ENCODE results near the gene SPIRE1.
"Not testable (repeated sequence)": the region's sequence is repeated elsewhere in the genome, so short reads cannot be mapped to it uniquely, and the experiment has no call there.

The SPIRE1 gene

GRCh38 chr18:12551943-12552878 is 105.7 kb downstream of the SPIRE1 start:
- DNase-seq, result not testable (repeated sequence)

DNA sequence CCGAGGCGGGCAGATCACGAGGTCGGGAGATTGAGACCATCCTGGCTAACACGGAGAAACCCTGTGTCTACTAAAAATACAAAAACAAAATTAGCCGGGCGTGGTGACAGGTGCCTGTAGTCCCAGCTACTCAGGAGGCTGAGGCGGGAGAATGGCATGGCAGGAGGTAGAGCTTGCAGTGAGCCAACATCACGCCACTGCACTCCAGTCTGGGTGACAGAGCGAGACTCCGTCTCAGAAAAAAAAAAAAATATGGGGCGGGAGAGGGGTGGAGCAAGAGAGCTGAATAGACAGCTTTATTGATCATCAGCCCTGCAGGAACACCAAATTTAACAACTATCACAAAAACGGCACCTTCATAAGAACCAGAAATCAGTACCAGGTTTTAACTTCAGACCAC is 106.4 kb downstream of the SPIRE1 start:
- not testable (repeated sequence) for DNase-seq

DNA sequence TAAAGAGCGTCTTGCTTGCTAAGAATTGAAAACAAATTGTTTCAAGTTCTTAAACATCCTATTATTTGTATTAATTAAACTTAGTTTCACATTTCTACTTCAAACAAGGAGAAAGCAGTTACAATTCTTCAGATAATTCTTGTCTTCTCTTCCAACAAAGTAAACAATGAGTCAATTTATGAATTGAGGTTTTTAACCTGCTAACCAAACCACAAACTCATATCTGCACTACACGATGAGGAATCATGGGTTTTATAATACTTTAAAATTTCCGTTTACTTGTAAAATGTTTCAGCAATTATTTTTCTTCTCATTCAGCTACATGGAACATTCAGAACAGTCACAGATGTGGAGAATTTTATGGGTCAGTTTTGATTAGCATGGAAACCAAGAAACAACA is 114.2 kb downstream of the SPIRE1 start:
- no peak for DNase-seq

DNA sequence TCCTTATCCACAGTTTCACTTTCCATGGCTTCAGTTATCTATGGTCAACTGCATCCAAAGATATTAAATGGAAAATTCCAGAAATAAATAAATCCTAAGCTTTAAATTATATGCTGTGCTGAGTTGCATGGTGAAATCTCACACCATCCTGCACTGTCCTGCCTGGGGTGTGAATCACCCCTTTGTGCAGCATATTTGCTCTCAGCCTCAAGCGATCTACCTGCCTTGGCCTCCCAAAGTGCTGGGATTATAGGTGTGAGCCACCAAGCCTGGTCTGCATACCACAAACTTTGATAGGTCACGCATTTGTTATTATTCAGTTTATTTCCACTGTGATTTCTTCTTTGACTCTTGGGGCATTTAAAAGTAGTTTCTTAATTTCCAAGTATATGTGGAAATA is 117.2 kb downstream of the SPIRE1 start:
- DNase-seq, result no peak

- not testable (repeated sequence) for DNase-seq
Measured at GRCh38 chr18:12539158-12539557, 118.7 kb downstream of the SPIRE1 start.

DNA sequence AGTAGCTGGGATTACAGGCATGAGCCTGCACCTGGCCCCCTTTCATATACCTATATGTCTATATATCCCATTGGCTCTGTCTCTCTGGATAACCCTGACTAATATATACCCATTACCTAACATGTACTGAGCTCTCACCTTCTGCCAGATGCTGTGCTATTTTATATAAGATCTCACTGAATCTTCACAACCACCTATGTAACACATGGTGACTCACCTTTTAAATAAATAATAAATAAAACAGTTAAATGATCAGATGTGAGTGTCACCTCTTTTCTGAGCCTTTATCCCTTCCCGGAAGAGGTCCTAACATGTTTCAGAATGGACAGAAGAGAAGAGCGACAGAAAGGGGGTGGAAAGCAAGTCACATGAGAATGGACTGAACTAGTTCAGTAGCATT is 123.1 kb downstream of the SPIRE1 start:
- no peak for DNase-seq

- DNase-seq, result no peak
Measured at GRCh38 chr18:12532661-12533060, 125.2 kb downstream of the SPIRE1 start.

DNA sequence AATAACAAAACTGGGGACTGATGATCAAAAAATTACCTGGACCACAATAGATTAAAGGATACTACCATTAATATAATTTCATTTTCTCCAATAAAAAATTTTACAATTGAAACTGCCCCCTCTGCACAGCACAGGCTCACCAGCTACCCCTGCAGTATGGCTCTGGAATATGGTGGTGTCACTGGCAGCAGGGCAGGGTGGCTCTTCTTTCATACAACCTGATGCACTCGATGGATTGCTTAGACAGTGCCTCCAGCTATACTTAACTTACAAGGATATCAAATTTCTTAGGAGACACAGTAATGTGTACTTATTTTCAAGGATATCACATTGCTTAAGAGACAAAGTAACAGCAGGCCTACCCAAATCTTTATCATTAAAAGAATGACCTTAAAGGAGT is 126.2 kb downstream of the SPIRE1 start:
- DNase-seq, result no peak

DNA sequence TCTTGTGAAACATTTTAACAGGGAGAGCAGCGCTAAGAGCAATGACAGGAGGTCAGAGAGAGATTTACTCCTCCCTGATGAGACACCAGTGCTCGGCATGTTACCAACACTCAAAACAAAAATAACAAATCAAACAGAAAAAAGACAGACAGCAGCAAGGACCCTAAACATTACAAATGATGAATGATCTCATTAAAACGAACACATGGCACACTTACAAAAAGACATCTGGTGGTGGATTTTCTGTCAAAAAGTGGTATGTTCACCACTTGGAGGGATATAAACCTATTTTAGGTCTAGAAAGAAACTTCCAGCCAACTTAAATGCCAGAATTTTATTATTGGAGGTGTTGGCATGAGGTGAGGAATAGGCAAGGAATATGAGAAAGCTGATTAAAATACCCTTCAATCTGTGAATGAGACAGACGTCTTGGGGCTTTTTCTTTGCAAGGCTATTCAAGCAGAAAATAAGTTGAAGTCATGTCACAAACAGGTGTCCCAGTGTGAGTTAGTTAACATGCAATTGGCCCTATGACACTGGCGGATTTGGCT is 137.4 kb downstream of the SPIRE1 start:
- no peak for DNase-seq

DNA sequence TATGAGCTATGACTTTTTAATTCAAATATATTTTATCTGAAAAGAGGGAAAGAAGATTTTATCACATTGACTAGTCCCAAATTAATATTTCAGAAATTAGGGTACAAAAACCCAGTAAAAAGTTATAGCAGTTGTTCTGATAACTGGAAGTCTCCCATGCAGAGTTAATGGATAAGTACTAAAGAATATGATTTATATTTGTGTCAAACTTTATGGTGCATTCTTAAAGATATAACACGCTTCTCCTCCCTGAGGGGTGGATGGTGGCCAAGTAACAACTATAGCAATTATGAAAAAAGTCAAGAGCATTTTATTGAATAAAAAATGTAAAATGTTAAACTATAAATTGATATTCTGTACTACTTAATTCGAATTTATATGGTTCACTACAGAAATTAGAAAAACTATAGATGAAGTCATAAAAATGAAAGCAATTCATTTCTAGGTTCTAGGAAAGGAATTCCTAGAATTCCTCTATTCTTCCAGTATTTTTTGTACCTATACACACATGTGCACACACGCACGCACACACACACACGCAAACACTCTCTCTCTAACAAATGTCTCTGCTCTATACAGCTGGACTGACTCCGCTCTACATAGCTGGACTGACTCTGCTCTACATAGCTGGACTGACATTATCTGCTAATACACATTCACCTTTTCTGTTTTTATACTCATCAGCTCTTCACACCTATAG is 138.9 kb downstream of the SPIRE1 start:
- no peak for DNase-seq

DNA sequence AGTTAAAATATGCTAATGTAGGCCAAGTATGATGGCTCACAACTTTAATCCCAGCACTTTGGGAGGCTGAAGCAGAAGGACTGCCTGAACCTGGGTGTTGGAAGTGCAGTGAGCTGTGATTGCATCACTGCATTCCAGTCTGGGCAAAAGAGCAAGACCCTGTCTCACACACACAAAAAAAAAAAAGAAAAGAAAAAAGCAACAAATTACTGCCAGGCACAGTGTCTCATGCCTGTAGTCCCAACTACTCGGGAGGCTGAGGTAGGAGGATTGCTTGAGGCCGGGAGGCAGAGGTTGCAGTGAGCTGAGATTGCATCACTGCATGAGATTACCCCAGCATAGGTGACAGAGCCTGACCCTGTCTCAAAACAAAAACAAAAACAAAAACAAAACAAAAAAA is 139.6 kb downstream of the SPIRE1 start:
- DNase-seq, result no peak

DNA sequence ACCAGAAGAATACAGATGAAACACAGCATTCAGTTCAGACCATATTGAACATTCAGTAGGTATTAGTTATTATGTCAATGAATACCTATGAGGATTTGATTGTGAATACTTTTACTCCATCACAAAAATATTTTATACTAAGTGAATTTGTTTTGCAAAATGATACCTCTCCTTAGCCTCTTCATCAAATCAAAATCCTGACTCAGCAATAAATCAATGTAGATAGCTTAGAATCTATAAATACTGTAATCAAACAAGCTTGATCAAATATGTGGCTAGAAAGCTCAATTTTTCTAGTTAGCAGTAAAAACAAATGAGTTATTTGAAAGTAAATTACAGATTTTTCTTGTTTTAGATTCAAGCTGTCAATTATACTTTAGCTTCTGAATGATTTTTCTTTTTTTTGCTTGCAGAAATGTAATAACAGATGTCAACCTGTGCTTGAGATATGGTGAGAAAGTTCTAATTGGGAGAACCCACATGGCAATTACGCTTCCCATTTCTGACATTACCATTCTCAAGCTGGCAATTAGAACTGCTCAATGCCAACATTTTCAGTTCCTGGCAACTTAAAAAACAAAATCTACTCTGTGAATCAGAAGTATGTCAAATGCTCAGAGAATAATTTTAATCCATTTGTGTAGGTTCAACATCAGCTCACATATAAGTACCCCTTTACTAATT is 140.6 kb downstream of the SPIRE1 start:
- DNase-seq, result no peak

- DNase-seq, result no peak
Measured at GRCh38 chr18:12516049-12516630, 141.8 kb downstream of the SPIRE1 start.

- no peak for DNase-seq
Measured at GRCh38 chr18:12515550-12515949, 142.4 kb downstream of the SPIRE1 start.

GRCh38 chr18:12507007-12507406 is 150.9 kb downstream of the SPIRE1 start:
- no peak for DNase-seq

- DNase-seq, result no peak
Measured at GRCh38 chr18:12500986-12501385, 156.9 kb downstream of the SPIRE1 start.

DNA sequence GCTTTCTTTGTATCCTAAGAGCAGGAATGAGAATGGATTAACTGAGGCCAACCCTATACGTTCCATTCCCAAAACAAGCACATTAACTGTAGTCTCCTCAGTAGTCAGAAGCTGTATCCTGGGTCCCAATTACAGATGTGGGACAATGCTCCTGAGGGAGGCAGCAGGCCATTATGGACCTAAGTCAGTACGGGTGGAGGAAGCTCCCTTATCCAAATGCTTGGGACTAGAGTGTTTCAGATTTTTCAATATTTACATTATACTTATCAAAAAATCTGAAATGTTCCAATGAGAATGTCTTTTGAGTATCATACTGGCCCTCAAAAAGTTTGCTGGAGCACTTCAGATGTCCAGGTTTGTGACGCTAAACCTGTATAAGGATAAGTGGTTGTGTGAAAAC is 160.1 kb downstream of the SPIRE1 start:
- DNase-seq, result no peak

DNA sequence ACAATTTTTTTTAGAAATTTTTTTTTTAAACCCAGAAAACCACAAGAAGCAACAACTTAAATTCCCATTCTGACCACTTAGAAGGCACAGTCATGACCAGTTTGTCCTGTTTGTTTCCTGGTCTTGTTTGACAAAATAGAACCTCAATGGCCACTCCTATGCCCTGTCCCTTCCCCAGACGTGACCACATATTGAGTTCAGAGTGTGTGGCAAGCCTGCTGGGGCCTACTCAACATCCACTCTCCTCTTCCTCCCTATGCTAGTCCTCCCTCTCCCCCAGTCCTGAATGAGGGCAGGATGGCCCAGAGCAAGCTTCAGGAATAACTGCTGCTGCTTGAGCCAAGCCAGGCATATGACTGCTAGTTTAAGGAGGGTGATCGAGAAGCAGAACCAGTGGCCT is 160.6 kb downstream of the SPIRE1 start:
- DNase-seq, result no peak

DNA sequence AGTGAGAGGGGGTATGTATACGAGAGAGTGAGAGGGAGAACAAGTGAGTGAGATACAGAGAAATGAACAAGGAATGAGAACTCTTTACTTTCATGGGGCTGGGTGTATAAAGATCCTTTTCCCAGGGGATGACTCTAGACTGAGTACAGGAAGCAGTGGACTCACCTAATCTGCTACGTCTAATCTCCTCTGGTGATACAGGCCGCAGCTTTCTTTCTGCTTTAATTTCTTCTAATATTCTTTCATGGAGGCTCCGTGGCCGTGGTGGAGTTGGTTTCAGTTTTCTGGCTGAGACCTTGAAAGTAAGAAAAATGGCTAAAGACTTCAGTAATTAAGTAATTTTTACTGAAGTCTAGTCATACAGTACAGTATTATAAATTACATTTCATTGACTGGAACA is 165.0 kb downstream of the SPIRE1 start:
- no peak for DNase-seq

- no peak for DNase-seq
Measured at GRCh38 chr18:12491611-12492435, 166.1 kb downstream of the SPIRE1 start.

GRCh38 chr18:12485479-12486105 is 172.3 kb downstream of the SPIRE1 start:
- DNase-seq, result no peak
